Activated CD4-positive, alpha-beta T cell treated with anti-CD3 and anti-CD28 coated beads, Interleukin-10, Interleukin-2, amounts not matched to agents 100 ng/mL and 50 ng/mL, durations not matched to agents 16 hours and 8 hours (primary cell): ENCODE measurements around the gene TEAD3.
A peak's percentile ranks its signal among the peaks of the same experiment; 100 is the strongest.
"Not testable (repeated sequence)": the region's sequence is repeated elsewhere in the genome, so short reads cannot be mapped to it uniquely, and the experiment has no call there.

ENCODE experiments used
- DNase-seq: peaks from one replicate; pipeline ENCODE4 v3.0.0-alpha.2; 2020

Gene TEAD3

GRCh38 chr6:35445691-35446090 lies 51.2 kb downstream of the TEAD3 start:
- peak; percentile 53 for DNase-seq

GRCh38 chr6:35443341-35444030 lies 53.4 kb downstream of the TEAD3 start:
- no peak for DNase-seq

- DNase-seq, result no peak
These were observed 54.2 kb downstream of the TEAD3 start for GRCh38 chr6:35442693-35443092.

GRCh38 chr6:35441642-35442041 lies 55.2 kb downstream of the TEAD3 start:
- DNase-seq, result no peak

- DNase-seq, result no peak
These were observed 55.7 kb downstream of the TEAD3 start for GRCh38 chr6:35441205-35441604.

- no peak for DNase-seq
These were observed 57.6 kb downstream of the TEAD3 start for GRCh38 chr6:35439308-35439707.

GRCh38 chr6:35438378-35439065 lies 58.4 kb downstream of the TEAD3 start:
- DNase-seq, result not testable (repeated sequence)

GRCh38 chr6:35436071-35436857 lies 60.6 kb downstream of the TEAD3 start:
- no peak for DNase-seq

- DNase-seq, result no peak
These were observed 61.6 kb downstream of the TEAD3 start for GRCh38 chr6:35435074-35435837.

- not testable (repeated sequence) for DNase-seq
These were observed 64.2 kb downstream of the TEAD3 start for GRCh38 chr6:35432702-35433101.

GRCh38 chr6:35432291-35432690 lies 64.6 kb downstream of the TEAD3 start:
- no peak for DNase-seq

- no peak for DNase-seq
These were observed 67.4 kb downstream of the TEAD3 start for GRCh38 chr6:35429463-35429862.

GRCh38 chr6:35428421-35429149 lies 68.3 kb downstream of the TEAD3 start:
- no peak for DNase-seq

GRCh38 chr6:35427851-35428321 lies 69.0 kb downstream of the TEAD3 start:
- DNase-seq, result no peak

- DNase-seq, result no peak
These were observed 69.4 kb downstream of the TEAD3 start for GRCh38 chr6:35427435-35427834.

GRCh38 chr6:35426074-35426473 lies 70.8 kb downstream of the TEAD3 start:
- no peak for DNase-seq

GRCh38 chr6:35425284-35425683 lies 71.6 kb downstream of the TEAD3 start:
- no peak for DNase-seq
